Measurements from ENCODE around the gene BARHL1.

DNA sequence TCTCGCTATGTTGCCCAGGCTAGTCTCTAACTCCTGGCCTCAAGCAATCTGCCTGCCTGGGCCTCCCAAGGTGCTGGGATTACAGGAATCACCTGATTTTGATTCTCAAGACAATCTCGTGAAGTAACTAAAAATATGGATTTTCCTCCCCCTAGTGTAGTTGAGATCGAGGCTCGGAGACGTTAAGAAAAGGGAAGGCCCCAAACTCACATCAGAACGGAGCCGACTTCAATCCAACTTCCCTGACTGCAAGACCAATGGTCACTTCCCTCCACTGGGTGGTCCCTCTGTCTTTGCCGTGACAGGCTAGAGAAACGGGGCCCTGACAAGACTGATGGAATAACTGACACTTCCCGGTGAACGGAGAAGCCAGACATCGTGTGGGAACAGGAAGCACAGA is 28.3 kb downstream of the BARHL1 start:
- no peak for TF ChIP-seq SUZ12 (IDR thresholded peaks at IDR 0.05; ENCODE audit: extremely low read depth, insufficient read depth, insufficient read length)
- TF ChIP-seq YY1 (IDR thresholded peaks at IDR 0.05; ENCODE audit: insufficient read depth, insufficient read length): no peak

All from NT2/D1 (cell line).